ENCODE measurements around the gene TTC28. TPM values are rescaled to one million over a fixed set of nuclear protein-coding genes. Genes with fewer than 3 reads are reported as not detected.

The TTC28 gene
- polyA plus RNA-seq, 4 donors, result 0.45 to 24.0 (median 3.7) TPM

DNA sequence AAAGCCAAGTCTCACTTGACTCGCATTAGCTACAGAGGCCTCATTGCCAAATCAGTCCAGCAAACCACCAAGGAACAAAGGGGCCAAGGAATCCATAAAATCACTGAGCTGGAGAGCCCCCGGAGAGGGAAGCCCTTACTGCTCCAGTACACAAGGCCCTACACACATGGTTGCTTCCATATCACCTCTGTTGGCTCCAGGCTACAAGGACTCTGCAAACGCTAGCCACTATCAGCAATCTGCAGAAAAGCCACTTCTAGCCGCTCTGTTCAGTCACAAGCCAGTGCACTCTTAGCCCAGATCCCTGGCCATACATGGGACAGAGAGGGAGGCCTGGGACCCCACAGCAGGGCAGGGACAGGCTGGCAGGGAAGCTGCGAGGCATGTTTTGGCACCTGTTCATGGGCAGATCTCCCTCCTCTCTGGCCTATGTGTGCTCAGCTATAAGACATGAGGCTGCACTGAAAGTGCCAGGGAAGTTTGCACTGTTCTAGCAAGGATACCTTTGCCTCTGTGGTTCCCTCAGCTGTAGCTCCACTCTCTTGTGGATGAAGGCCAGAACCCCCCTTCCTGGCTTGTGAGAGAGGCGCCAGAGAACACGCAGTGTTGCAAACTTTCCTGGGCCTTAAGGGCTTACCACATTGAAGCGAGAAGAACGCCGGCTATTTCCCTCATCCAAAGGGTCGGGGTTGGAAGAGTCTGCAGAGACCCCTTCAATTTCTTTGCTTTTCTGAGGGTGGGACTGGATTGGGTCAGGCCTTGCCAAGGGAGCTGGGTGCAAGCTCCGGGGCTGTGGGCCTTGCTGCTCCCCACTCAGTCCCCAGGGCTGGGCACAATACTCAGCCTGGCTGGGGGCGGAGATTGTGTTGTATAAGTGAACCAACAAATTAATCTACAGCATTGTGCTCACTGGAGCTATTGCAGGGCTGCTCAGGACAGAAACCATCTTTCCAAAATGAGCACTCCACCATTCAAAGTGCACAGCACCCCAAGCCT lies 651.9 kb downstream of the TTC28 start:
- H3K9me3 ChIP-seq (ENCODE audit: control insufficient read depth in 2 of 2, insufficient read depth in 1 of 2, low read depth in 1 of 2, low read length in 1 of 2), result no peaks in the 10 kb centered on the region
- peaks cover 0 to 11% (median 0%) of the 10 kb centered on the region in 3 donors for H3K4me1 ChIP-seq (ENCODE audit: control insufficient read depth in 3 of 3, insufficient read depth in 2 of 3, low read depth in 1 of 3, low read length in 2 of 3)
- H3K27me3 ChIP-seq (ENCODE audit: control insufficient read depth in 3 of 3, insufficient read depth in 3 of 3, low read length in 3 of 3), result no peaks in the 10 kb centered on the region
- WGBS, 3 donors, result 81 to 90% (median 87%) methylated on average over 13 of the region's 13 CpGs
- no peak for DNase-seq
- FAIRE-seq, result no peak
- peaks cover 0 to 61% (median 0%) of the 10 kb centered on the region in 3 donors for H3K36me3 ChIP-seq (ENCODE audit: control insufficient read depth in 3 of 3, insufficient read depth in 2 of 3, low read depth in 1 of 3, low read length in 3 of 3)
- H3K27ac ChIP-seq (ENCODE audit: low read depth in 1 of 3, low read length in 2 of 3), result no peak overlapping the region
- H3K4me3 ChIP-seq (ENCODE audit: low read depth in 1 of 3, low read length in 3 of 3), result no peak overlapping the region

DNA sequence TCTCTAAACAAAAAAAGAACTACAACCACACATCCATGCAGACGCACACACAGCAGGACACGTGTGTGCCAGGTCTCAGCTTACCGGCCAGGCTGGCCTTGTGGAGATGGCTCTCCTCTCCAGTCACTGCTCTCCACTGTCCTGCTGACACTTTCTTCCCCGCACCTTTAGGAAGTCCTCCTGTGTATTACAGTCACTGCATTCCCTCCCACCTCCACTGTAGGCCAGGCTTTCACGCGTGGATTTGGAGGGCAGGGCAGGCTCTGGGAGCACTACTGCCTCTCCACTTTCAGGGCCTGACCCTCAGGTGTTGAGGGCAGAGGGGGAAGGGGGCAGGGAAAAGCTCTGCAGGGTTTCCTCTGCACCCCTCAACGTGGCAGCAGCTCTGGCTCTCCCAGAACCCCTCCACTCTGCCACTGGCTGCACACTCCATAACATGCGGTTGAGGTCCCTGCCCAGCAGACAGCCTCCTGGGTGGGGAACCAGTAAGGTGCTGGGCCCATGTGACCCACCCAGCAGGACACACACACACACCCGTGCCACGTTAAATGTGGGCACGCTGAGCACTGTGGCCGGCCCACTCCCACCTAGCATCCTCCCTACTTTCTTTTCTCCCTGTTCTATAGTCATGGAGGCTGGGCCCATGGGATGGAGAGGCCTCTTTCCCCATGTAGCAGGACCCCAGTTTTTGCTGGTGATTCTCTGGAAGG lies 653.6 kb downstream of the TTC28 start:
- 87 to 94% (median 90%) methylated on average over 12 of the region's 12 CpGs for WGBS, 3 donors
- Histone ChIP-seq H3K9me3 (ENCODE audit: control insufficient read depth in 2 of 2, insufficient read depth in 1 of 2, low read depth in 1 of 2, low read length in 1 of 2) (no peaks in the 10 kb centered on the region), H3K36me3 (ENCODE audit: control insufficient read depth in 3 of 3, insufficient read depth in 2 of 3, low read depth in 1 of 3, low read length in 3 of 3) (peaks cover 0 to 68% (median 0%) of the 10 kb centered on the region in 3 donors), H3K27me3 (ENCODE audit: control insufficient read depth in 3 of 3, insufficient read depth in 3 of 3, low read length in 3 of 3) (no peaks in the 10 kb centered on the region), H3K27ac (ENCODE audit: low read depth in 1 of 3, low read length in 2 of 3) (no peak overlapping the region), H3K4me3 (ENCODE audit: low read depth in 1 of 3, low read length in 3 of 3) (no peak overlapping the region), H3K4me1 (ENCODE audit: control insufficient read depth in 3 of 3, insufficient read depth in 2 of 3, low read depth in 1 of 3, low read length in 2 of 3) (peaks cover 0 to 11% (median 0%) of the 10 kb centered on the region in 3 donors)
- no peak for FAIRE-seq
- DNase-seq, result no peak

- DNase-seq (no peak), FAIRE-seq (no peak)
- no peak overlapping the region for H3K27ac ChIP-seq (ENCODE audit: low read depth in 1 of 3, low read length in 2 of 3)
- H3K27me3 ChIP-seq (ENCODE audit: control insufficient read depth in 3 of 3, insufficient read depth in 3 of 3, low read length in 3 of 3), result no peaks in the 10 kb centered on the region
- peaks cover 0 to 74% (median 0%) of the 10 kb centered on the region in 3 donors for H3K36me3 ChIP-seq (ENCODE audit: control insufficient read depth in 3 of 3, insufficient read depth in 2 of 3, low read depth in 1 of 3, low read length in 3 of 3)
- no peak overlapping the region for H3K4me3 ChIP-seq (ENCODE audit: low read depth in 1 of 3, low read length in 3 of 3)
- 72 to 84% (median 82%) methylated on average over 7 of the region's 7 CpGs for WGBS, 3 donors
- H3K4me1 ChIP-seq (ENCODE audit: control insufficient read depth in 3 of 3, insufficient read depth in 2 of 3, low read depth in 1 of 3, low read length in 2 of 3), result peaks cover 0 to 11% (median 0%) of the 10 kb centered on the region in 3 donors
- no peaks in the 10 kb centered on the region for H3K9me3 ChIP-seq (ENCODE audit: control insufficient read depth in 2 of 2, insufficient read depth in 1 of 2, low read depth in 1 of 2, low read length in 1 of 2)
Observed at GRCh38 chr22:28025333-28025732, 654.3 kb downstream of the TTC28 start.

- Histone ChIP-seq H3K4me3 (ENCODE audit: low read depth in 1 of 3, low read length in 3 of 3) (no peak overlapping the region), H3K4me1 (ENCODE audit: control insufficient read depth in 3 of 3, insufficient read depth in 2 of 3, low read depth in 1 of 3, low read length in 2 of 3) (peaks cover 0 to 11% (median 0%) of the 10 kb centered on the region in 3 donors), H3K36me3 (ENCODE audit: control insufficient read depth in 3 of 3, insufficient read depth in 2 of 3, low read depth in 1 of 3, low read length in 3 of 3) (peaks cover 0 to 71% (median 0%) of the 10 kb centered on the region in 3 donors), H3K9me3 (ENCODE audit: control insufficient read depth in 2 of 2, insufficient read depth in 1 of 2, low read depth in 1 of 2, low read length in 1 of 2) (no peaks in the 10 kb centered on the region), H3K27me3 (ENCODE audit: control insufficient read depth in 3 of 3, insufficient read depth in 3 of 3, low read length in 3 of 3) (no peaks in the 10 kb centered on the region), H3K27ac (ENCODE audit: low read depth in 1 of 3, low read length in 2 of 3) (no peak overlapping the region)
- DNase-seq (no peak), FAIRE-seq (no peak)
- 84 to 88% (median 87%) methylated on average over 4 of the region's 4 CpGs for WGBS, 3 donors
Observed at GRCh38 chr22:28024422-28024888, 655.2 kb downstream of the TTC28 start.

DNA sequence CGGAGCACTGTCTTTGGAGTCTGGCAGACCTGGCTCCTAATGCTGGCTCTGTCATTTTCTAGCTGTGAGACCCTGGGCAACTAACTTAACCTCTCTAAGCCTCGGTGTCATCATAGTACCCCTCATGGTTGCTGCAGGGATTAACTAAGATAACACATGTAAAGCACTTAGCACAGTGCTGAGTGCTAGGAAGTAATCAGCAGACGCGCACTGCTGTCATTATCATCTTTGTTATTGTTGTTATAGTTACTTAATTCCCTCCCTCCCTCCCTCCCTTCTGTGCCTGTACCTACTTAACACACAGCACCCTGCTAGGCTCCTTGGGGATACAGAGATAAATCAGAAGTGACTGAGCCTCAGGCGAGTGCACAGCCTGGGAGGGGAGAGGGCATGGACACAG lies 655.9 kb downstream of the TTC28 start:
- DNase-seq, result no peak
- no peaks in the 10 kb centered on the region for H3K27me3 ChIP-seq (ENCODE audit: control insufficient read depth in 3 of 3, insufficient read depth in 3 of 3, low read length in 3 of 3)
- H3K27ac ChIP-seq (ENCODE audit: low read depth in 1 of 3, low read length in 2 of 3), result no peak overlapping the region
- H3K4me3 ChIP-seq (ENCODE audit: low read depth in 1 of 3, low read length in 3 of 3), result no peak overlapping the region
- no peak for FAIRE-seq
- 84 to 88% (median 84%) methylated on average over 5 of the region's 5 CpGs for WGBS, 3 donors
- peaks cover 0 to 5% (median 0%) of the 10 kb centered on the region in 3 donors for H3K4me1 ChIP-seq (ENCODE audit: control insufficient read depth in 3 of 3, insufficient read depth in 2 of 3, low read depth in 1 of 3, low read length in 2 of 3)
- H3K9me3 ChIP-seq (ENCODE audit: control insufficient read depth in 2 of 2, insufficient read depth in 1 of 2, low read depth in 1 of 2, low read length in 1 of 2), result no peaks in the 10 kb centered on the region
- peaks cover 0 to 65% (median 0%) of the 10 kb centered on the region in 3 donors for H3K36me3 ChIP-seq (ENCODE audit: control insufficient read depth in 3 of 3, insufficient read depth in 2 of 3, low read depth in 1 of 3, low read length in 3 of 3)

- 90 to 92% (median 92%) methylated on average over 5 of the region's 5 CpGs for WGBS, 3 donors
- FAIRE-seq, result no peak
Observed at GRCh38 chr22:28023036-28023435, 656.6 kb downstream of the TTC28 start.

DNA sequence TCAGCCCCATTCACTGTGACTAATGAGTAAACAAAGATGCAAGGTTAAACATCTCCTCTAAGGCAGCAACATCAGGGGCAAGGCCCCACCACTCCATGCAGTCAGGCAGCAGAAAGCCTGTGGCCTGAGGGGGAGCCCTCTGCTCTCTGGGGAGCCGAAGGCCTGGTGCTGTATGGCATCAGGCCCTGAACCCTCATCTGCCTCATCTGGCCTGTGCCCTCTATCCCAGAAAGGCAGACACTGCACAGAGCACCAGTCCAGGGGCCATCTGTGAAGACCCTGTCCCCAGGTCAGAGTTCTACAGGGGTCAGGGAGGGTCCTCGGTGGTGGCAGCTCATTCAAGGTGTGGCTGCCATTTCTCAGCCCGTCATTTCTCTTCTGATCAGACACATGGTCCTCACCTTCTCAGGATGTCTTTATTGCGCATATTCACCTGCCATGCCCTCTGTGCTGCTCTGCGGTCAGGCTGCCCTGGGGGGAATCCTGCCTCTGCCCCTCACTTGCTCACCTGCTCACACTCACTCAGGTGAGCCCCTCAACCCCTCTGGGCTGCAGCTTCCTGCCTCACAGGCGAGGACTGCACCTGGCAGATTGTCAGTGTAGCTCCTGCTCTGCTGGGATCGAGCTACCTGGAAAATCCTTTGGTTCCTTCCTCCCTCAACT lies 657.5 kb downstream of the TTC28 start:
- no peak for FAIRE-seq
- Histone ChIP-seq H3K9me3 (ENCODE audit: control insufficient read depth in 2 of 2, insufficient read depth in 1 of 2, low read depth in 1 of 2, low read length in 1 of 2) (no peaks in the 10 kb centered on the region), H3K4me3 (ENCODE audit: low read depth in 1 of 3, low read length in 3 of 3) (no peak overlapping the region), H3K36me3 (ENCODE audit: control insufficient read depth in 3 of 3, insufficient read depth in 2 of 3, low read depth in 1 of 3, low read length in 3 of 3) (peaks cover 0 to 63% (median 0%) of the 10 kb centered on the region in 3 donors), H3K4me1 (ENCODE audit: control insufficient read depth in 3 of 3, insufficient read depth in 2 of 3, low read depth in 1 of 3, low read length in 2 of 3) (peaks cover 0 to 2% (median 0%) of the 10 kb centered on the region in 3 donors), H3K27ac (ENCODE audit: low read depth in 1 of 3, low read length in 2 of 3) (no peak overlapping the region), H3K27me3 (ENCODE audit: control insufficient read depth in 3 of 3, insufficient read depth in 3 of 3, low read length in 3 of 3) (no peaks in the 10 kb centered on the region)
- DNase-seq, result no peak
- WGBS, 3 donors, result 84 to 90% (median 86%) methylated on average over 7 of the region's 7 CpGs

More at GRCh38 chr22:28023036-28023435, 656.6 kb downstream of the TTC28 start:
- H3K27me3 ChIP-seq (ENCODE audit: control insufficient read depth in 3 of 3, insufficient read depth in 3 of 3, low read length in 3 of 3), result no peaks in the 10 kb centered on the region
- H3K27ac ChIP-seq (ENCODE audit: low read depth in 1 of 3, low read length in 2 of 3), result no peak overlapping the region
- H3K4me3 ChIP-seq (ENCODE audit: low read depth in 1 of 3, low read length in 3 of 3), result no peak overlapping the region
- peaks cover 0 to 63% (median 0%) of the 10 kb centered on the region in 3 donors for H3K36me3 ChIP-seq (ENCODE audit: control insufficient read depth in 3 of 3, insufficient read depth in 2 of 3, low read depth in 1 of 3, low read length in 3 of 3)
- H3K4me1 ChIP-seq (ENCODE audit: control insufficient read depth in 3 of 3, insufficient read depth in 2 of 3, low read depth in 1 of 3, low read length in 2 of 3), result peaks cover 0 to 2% (median 0%) of the 10 kb centered on the region in 3 donors
- no peak for DNase-seq
- no peaks in the 10 kb centered on the region for H3K9me3 ChIP-seq (ENCODE audit: control insufficient read depth in 2 of 2, insufficient read depth in 1 of 2, low read depth in 1 of 2, low read length in 1 of 2)

Data from small intestine (tissue), 7 donors.